ENCODE results near the gene HIBADH.

The HIBADH gene

DNA sequence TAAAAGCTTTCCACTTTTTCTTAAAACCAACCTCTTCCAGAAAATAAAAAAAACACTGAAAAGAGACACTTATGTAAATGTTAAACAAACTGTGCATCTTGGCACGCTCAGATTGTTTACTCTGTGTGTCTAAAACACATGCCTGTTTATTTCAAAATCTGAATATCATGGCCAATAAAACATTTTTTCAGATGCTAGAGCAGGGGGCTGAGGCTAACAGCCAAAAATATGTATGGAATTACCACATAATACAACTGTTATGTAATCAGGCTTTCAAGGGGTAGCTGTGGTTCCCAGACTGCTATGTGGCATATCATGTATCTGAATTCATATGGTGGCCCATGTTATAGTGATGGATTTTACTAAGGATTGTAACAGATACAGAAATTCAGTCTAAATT, 130.4 kb downstream of the HIBADH start:
- Mint-ChIP-seq H3K4me1 (peaks cover 18% of the 10 kb centered on the region), H3K9me3 (peaks cover 33% of the 10 kb centered on the region), H3K36me3 (ENCODE audit: low read depth) (peaks cover 38% of the 10 kb centered on the region), H3K27ac (no peak overlapping the region), H3K27me3 (ENCODE audit: low read depth, poor library complexity) (no peaks in the 10 kb centered on the region), H3K4me3 (no peak overlapping the region)
- DNase-seq, result no peak
- TF ChIP-seq, protein P1, sequence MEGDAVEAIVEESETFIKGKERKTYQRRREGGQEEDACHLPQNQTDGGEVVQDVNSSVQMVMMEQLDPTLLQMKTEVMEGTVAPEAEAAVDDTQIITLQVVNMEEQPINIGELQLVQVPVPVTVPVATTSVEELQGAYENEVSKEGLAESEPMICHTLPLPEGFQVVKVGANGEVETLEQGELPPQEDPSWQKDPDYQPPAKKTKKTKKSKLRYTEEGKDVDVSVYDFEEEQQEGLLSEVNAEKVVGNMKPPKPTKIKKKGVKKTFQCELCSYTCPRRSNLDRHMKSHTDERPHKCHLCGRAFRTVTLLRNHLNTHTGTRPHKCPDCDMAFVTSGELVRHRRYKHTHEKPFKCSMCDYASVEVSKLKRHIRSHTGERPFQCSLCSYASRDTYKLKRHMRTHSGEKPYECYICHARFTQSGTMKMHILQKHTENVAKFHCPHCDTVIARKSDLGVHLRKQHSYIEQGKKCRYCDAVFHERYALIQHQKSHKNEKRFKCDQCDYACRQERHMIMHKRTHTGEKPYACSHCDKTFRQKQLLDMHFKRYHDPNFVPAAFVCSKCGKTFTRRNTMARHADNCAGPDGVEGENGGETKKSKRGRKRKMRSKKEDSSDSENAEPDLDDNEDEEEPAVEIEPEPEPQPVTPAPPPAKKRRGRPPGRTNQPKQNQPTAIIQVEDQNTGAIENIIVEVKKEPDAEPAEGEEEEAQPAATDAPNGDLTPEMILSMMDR (IDR thresholded peaks at IDR 0.05), result no peak

DNA sequence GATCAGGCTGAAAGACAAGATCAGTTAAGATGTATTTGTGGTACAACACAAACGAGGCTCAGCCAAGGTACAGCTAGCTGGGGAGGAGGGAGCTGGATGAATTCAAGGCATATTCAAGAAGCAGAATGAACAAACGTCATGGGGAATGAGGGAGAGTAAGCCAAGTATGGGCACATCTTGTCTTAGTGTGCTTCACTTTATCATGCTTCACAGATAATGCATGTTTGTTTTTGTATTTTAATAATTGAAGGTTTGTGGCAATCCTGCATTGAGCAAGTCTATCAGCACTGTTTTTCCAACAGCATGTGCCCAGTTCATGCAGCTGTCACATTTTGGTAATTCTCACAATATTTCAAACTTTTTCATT, 135.4 kb downstream of the HIBADH start:
- TF ChIP-seq, protein P1 (IDR thresholded peaks at IDR 0.05), result no peak
- no peak for DNase-seq
- Mint-ChIP-seq H3K4me1 (peaks cover 19% of the 10 kb centered on the region), H3K27ac (no peak overlapping the region), H3K27me3 (ENCODE audit: low read depth, poor library complexity) (no peaks in the 10 kb centered on the region), H3K36me3 (ENCODE audit: low read depth) (peaks cover 80% of the 10 kb centered on the region), H3K9me3 (peaks cover 46% of the 10 kb centered on the region), H3K4me3 (no peak overlapping the region)

DNA sequence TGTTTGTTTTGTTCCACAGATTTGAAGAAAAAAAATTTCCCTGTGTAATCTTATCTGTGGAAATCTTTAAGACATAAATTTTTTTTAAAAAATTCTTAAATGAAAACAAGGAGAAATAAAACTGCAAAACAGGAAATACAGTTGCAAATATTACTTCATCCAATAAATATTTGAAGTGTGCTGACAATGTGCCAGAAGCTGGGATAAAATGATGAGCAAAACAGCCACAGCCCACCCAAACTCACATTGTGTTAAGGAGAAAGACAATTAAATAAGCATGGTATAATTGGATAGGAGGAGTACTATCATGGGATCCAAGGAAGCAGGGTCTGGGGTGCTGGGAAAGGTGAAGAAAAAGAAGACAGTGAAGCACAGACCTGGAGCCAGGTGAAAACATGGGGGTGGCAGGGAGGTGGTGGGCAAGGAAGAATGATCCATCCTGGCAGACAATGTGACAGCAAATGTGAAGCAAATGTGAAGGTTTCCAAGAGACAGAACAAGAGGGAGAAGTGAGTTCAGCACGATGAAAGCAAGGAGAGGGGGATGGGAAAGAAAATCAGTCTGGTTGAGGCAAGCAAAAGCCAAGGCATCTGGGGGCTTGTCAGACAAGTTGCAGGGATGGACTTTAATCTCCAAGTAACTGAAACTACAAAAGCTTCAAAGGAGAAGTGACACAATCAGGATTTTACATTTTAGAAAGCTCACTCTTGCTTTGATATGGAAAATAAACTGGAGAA, 135.9 kb downstream of the HIBADH start:
- DNase-seq, result no peak
- Mint-ChIP-seq H3K27ac (no peak overlapping the region), H3K4me3 (no peak overlapping the region), H3K36me3 (ENCODE audit: low read depth) (peaks cover 80% of the 10 kb centered on the region), H3K4me1 (peaks cover 23% of the 10 kb centered on the region), H3K9me3 (peaks cover 46% of the 10 kb centered on the region), H3K27me3 (ENCODE audit: low read depth, poor library complexity) (no peaks in the 10 kb centered on the region)
- TF ChIP-seq, protein P1 (IDR thresholded peaks at IDR 0.05), result no peak

DNA sequence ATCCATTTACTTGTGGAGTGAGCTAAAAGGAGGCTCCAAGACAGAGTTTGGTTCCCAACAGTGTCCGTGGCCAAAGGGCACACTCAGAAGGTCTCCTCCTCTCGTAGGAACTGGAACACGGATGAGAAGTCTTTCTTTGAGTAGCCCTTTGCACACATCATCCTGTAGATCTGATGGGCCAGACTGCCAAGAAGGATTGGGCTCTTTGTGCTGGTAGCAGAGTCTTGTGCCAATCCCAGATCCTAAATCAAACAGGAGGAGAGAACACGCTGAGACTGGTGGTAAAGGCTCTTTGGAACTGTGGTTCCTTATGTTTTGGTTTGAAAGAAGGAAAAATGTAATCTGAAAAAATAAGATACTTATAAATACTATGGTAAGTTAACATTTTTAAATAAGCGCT, 136.6 kb downstream of the HIBADH start:
- Mint-ChIP-seq H3K4me3 (no peak overlapping the region), H3K36me3 (ENCODE audit: low read depth) (peaks cover 77% of the 10 kb centered on the region), H3K4me1 (peaks cover 29% of the 10 kb centered on the region), H3K9me3 (peaks cover 44% of the 10 kb centered on the region), H3K27me3 (ENCODE audit: low read depth, poor library complexity) (no peaks in the 10 kb centered on the region), H3K27ac (no peak overlapping the region)
- no peak for DNase-seq
- TF ChIP-seq, protein P1 (IDR thresholded peaks at IDR 0.05), result no peak

DNA sequence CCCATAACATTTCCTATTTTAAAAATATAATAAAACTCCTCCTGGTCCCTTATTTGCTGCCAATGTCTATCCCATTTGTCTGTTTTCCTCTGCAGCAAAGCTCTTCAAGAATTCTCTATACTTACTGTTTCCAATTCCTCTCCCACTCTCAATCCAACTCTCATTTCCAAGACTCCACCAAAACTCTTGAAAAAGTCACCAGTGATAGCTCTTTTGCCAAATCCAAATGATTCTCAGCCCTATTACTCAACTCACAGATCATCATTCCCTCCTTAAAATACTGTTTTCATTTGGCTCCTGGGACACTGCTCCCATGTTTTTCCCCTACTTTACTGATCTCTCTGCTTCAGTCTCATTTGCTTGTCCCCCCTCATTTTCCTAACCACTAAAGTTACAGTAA, 139.4 kb downstream of the HIBADH start:
- Mint-ChIP-seq H3K4me1 (peaks cover 58% of the 10 kb centered on the region), H3K27ac (no peak overlapping the region), H3K36me3 (ENCODE audit: low read depth) (peaks cover 49% of the 10 kb centered on the region), H3K9me3 (peaks cover 18% of the 10 kb centered on the region), H3K4me3 (no peak overlapping the region), H3K27me3 (ENCODE audit: low read depth, poor library complexity) (peaks cover 2% of the 10 kb centered on the region)
- no peak for DNase-seq
- TF ChIP-seq, protein P1 (IDR thresholded peaks at IDR 0.05), result no peak

DNA sequence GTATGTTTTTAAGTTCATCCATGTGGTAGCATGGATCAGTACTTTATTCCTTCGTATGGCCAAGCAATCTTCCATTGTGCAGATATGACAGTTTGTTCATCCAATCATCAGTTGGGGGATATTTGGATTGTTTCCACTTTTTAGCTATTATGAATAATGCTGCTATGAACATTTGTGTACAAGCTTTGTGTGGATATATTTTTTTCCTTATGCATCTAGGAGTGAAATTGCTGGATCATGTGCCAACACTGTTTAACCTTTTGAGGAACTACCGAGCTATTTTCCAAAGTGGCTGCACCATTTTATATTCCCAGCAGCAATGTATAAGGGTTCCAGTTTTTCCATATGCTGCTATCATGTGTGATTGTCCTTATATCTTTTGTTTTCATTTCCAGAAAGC, 140.1 kb downstream of the HIBADH start:
- peaks cover 14% of the 10 kb centered on the region for H3K9me3 Mint-ChIP-seq
- no peak for DNase-seq
- peaks cover 44% of the 10 kb centered on the region for H3K36me3 Mint-ChIP-seq (ENCODE audit: low read depth)
- no peak overlapping the region for H3K4me3 Mint-ChIP-seq
- peaks cover 2% of the 10 kb centered on the region for H3K27me3 Mint-ChIP-seq (ENCODE audit: low read depth, poor library complexity)
- H3K4me1 Mint-ChIP-seq, result peaks cover 65% of the 10 kb centered on the region
- TF ChIP-seq, protein P1 (IDR thresholded peaks at IDR 0.05), result no peak
- H3K27ac Mint-ChIP-seq, result no peak overlapping the region

All from nephron progenitor cell (in vitro differentiated cells).